IMR-90 (cell line): ENCODE data around the gene PPFIA1.

Experiments used
- BHLHE40 ChIP-seq: fragments of 150-350 bp; IDR thresholded peaks from 2 replicates; pipeline ENCODE4 v1.6.1; 2016; ENCODE audit warnings: mild to moderate bottlenecking, low read depth, low read length
- CEBPB ChIP-seq: IDR thresholded peaks from 2 replicates; pipeline ENCODE4 v1.6.1; 2012; ENCODE audit warnings: low read depth, low read length, improper control_type of control experiment
- CTCF ChIP-seq: conservative IDR thresholded peaks from 2 replicates; pipeline ENCODE4 v1.5.1; 2012; ENCODE audit warnings: mild to moderate bottlenecking, low read depth, low read length, improper control_type of control experiment
- POLR2A ChIP-seq: IDR thresholded peaks from 2 replicates; pipeline ENCODE4 v1.6.1; 2012; ENCODE audit warnings: mild to moderate bottlenecking, low read depth, low read length
- RAD21 ChIP-seq: IDR thresholded peaks from 2 replicates; pipeline ENCODE4 v1.6.1; 2012; ENCODE audit warnings: low read length, improper control_type of control experiment
- RCOR1 ChIP-seq: IDR thresholded peaks from 2 replicates; pipeline ENCODE4 v1.6.1; 2012; ENCODE audit warnings: mild to moderate bottlenecking, low read length, improper control_type of control experiment; ENCODE audit not compliant: insufficient replicate concordance
- SMC3 ChIP-seq: fragments of 150-350 bp; IDR thresholded peaks from 2 replicates; pipeline ENCODE4 v1.6.1; 2016; ENCODE audit warnings: low read depth, mild to moderate bottlenecking, antibody characterized with exemption, low read length, moderate library complexity
- TF ChIP-seq, protein P1 (sequence below): fragments of 150-350 bp; IDR thresholded peaks from 2 replicates; pipeline ENCODE4 v1.6.1; 2017; ENCODE audit warnings: mild to moderate bottlenecking, antibody characterized with exemption, low read length, low read depth

DNA sequence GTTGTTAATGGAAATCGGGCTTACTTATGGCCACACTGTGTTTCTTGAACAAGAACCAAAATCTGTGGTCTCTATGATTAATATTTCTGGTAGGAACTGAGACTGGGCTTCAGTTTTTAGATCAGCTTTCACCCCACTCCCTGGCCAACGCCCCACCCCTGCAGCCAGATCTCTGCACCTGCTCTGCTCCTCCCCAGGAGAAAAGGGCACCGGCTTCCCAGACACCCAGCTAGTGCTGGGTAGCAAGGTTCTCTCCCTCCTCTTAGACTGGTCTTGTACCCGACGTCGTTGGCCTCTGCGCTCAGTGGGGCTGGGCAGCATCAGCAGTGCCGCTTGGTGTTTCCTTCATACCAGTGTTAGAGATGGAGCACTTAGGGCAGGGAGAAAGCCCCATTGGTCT, 110.9 kb downstream of the PPFIA1 start:
- TF ChIP-seq CTCF (no peak), RAD21 (no peak), POLR2A (no peak), SMC3 (no peak), RCOR1 (no peak), CEBPB (no peak), BHLHE40 (no peak)
- TF ChIP-seq, protein P1, sequence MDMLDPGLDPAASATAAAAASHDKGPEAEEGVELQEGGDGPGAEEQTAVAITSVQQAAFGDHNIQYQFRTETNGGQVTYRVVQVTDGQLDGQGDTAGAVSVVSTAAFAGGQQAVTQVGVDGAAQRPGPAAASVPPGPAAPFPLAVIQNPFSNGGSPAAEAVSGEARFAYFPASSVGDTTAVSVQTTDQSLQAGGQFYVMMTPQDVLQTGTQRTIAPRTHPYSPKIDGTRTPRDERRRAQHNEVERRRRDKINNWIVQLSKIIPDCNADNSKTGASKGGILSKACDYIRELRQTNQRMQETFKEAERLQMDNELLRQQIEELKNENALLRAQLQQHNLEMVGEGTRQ, result no peak
